Measurements from ENCODE around the gene CTIF.

Gene CTIF

DNA sequence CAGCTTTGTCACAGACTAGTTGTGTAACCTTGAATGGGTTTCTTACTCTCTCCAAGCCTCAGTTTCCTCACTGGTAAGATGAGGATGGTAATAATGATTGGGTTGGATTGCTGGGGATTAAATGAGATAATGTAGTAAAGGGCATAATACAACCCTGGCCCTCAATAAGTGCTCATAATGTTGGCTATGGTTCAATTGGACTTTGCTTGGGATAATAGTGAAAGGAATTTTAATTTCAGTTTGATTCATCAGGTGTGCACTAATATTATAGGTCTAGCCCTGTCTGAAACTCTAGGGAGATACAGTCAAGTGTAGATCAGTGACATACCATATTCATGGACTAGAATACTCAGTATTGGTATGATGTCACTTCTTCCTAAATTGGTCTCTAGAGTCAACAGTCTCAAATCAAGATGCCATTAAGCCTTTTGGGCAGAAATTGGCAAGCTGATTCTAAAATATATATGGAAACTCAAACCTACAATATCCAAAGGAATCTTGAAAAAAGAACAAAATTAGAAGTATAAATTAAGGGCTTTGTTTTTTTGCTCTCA, 250.5 kb downstream of the CTIF start:
- DNase-seq (ENCODE audit: low read depth) = no peak

DNA sequence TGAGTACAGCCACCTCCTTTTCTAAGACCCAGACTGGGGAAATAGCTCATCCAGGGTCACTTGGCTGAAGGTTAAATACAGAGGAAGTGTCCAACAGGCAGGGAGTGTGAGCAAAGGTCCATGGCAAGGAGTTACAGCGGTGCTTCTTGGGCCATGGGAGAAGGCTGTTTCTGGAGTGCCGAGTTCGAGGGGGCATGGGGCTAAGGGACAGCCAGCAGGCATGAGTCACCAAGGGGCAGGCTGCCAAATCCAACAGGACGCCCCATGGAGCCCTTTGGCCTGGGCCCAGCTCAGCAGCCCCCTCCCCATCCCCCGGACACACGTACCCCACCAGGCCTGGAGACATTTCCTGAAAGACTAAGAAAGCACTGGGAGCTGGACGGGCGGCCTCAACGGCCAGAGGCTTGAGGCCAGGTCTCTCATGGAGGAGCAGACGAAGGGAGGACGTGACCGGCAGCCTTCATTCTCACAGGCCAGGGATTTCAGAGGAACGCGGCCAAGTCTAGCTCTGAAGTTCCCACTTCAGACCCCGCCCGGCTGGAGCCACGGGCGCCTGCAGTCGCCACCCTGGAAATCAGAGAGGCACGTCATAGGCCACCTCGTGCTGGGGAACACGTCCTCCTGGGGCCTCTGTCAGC, 251.5 kb downstream of the CTIF start:
- no peak for DNase-seq (ENCODE audit: low read depth)

DNA sequence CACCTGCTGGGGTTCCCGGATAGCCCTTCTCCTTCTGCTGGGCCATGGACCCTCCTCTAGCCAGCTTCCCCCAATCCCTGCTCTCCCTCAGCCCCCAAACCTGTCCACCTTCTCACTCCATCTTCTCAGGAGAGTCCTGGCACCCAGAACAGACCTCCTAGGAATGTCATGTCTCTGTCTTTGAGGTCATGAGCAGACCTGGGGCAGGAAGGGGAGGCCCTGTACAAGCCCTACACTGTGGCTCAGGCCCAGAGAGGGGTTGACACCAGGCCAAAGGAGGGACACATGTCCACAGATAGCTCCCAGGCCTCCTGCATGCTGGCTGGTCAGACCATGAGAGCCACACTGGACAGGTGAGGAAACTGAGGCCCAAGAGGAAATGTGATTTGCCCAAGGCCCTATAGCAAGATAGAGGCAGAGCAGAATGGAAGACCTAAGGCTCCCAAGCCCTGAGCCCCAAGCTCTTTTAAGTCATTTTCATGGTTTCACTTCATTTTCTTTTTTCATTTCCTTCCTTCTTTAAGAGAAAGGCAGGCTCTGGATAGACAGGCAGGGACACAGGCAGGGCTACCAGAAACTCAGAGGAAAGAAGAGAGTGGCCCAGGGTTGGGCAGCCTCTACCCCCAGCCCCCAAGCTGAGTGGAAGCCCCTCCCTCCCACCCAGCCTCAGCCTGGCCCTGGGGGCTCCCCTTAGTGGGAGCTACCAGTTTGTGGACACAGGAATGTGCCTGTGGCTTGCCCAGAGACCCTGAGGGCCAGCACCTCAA, 252.2 kb downstream of the CTIF start:
- no peak for DNase-seq (ENCODE audit: low read depth)

DNA sequence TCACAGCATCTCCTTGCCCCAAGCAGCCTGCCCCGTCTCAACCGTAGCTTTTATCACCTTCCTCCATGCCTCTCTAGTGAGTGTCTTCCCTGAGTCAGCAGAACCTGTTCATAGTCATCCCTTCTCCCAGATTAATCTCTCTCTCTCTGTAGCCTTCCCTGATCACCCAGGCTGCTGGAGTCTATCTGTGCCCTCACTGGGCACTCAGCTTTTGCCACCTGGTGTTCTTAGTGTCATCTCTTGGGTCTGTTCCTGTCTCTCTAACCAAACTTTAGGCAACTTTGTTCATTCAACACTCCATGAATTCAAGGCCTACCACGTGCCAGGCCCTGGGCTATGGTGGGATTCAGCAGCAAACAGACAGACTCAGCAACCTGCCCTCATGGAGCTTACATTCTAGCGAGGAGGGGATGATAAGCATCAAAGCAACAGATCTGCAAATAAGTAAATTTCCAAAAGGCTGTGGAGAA, 252.8 kb downstream of the CTIF start:
- peak; percentile 40 for DNase-seq (ENCODE audit: low read depth)

DNA sequence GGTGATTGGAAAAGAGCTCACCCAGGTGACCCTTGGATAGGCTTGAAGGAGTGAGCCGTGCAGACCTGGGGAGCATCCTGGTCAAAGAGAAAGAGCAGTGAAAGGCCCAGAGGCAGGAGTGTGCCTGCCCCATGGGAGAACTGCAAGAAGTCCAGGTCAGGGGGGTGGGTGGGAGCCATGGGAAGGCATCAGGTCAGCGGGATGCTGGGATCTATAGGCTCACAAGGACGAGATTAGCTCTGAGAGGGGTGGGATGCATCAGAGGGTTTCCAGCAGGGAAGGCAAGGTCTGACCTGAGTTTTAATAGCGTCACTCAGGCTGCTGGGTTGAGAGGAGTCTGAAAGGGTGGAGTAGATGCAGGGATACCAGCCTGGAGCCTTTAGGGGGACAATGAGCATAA, 253.3 kb downstream of the CTIF start:
- DNase-seq (ENCODE audit: low read depth) = no peak

DNA sequence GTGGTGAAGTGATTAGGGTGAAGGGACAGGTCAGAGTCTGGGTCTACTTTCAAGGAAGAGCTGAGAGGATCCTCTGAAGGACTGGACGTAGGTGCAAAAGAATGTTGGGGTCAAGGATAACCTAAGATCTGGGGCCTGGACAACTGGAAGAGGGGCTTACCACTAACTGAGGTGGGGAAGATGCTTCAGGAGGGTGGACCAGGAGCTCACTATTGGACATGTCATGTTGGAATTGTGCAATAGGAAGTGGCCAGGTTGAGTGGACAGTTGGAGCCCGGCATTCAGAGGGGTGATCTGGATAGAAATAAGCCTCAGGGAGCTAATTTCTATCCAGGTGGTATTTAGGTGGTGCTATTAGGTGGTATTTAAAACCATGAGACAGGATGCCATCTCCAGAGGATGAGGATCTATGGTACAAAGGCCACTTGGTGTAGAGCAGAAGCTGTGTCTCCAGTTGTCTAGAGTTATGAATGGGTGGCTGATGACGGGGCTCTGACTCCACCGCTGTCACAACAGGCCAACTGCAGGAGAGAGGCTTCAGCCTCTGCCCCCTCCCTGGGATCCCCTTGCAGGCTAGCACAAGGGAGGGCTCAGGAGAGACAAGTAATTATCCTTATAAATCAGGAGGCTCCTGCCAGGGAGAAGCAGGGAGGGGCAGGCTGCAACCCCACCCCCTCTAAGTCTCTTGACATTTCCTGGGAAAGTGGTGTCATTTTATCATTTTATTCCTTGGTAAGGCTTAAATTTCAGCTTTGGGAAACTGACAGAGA, 254.0 kb downstream of the CTIF start:
- DNase-seq (ENCODE audit: low read depth) = no peak

DNA sequence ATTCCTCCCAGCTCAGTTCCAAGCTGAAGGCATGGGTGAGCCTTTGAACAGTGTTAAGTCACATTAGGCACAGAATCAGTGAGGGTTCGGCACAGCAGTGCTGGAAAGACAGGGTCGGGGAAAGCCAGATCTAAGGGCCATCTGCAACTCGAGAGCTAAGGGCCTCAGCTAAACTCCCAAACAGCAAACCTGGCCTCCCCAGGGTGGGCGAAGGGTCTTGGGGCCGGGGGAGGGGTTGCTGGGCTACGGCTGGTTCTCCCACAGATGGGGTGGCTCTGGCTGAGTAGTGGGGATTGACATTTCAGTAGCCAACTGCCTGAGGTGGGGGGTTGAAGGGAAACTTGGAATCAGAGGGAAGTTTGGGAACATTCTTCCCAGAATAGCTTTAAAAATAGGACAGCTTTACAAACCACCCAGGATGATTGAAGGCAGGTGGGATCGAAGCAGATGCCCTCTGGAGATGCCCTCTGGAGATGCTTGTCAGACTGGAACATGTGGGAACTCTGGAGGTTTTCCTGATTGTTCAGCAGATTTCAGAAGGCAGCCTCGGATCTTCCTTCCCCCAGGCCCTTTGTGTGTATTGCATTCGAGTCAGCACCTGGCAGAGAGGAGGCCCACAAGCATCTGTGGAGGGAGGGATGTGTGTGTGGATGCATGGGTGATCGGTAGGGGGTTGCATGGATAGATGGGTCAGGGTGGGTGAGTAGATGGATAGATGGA, 255.6 kb downstream of the CTIF start:
- no peak for DNase-seq (ENCODE audit: low read depth)

DNA sequence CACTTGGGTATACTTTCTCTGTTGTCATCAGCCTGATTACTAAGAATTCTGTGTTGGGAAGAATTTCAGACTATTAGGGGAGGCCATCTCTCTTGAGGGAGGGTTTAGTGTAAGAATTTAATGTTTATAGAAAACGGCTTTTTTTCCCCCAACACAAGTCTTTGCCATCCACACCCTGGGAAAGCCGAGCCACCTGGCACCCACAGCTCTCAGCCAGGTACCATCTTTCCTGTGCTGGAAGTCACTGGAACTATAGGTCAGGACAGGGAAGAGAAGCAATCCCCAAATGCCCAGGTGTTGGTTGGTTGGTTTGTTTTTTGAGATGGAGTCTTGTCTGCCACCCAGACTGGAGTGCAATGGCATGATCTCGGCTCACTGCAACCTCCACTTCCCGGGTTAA, 256.9 kb downstream of the CTIF start:
- DNase-seq (ENCODE audit: low read depth) = no peak

DNA sequence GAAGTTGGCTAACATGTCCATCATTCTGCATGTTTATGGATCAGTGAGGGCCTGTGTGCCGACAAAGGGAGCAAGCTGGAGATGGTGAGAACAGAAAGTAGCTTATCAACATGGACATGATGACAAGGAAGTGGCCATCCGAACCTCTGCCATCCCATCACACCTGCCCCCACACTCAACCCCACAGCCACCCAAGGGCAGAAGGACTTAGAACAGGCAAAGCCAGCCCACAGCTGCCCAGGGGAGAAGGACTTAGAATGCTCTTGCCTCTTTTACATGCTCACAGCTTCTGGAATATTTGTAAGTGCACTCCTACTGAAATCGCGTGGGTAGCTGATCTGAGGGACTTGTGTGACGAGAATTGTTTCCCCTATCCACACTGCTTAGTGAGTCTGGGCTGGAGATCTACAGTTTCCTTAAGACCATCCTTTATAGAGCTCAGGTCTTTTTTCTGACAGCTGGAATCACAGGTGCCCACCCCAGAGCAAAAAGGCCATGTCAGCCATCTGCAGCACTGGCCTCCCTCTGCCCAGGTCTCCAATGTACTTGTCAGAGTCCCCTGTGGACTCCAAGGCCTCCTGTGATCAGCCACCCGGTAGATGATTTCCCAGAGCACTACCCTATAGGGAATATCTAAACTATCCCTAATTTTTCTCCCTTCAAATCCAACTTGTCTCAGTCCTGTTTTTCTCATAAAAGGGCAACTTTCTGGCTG, 257.8 kb downstream of the CTIF start:
- no peak for DNase-seq (ENCODE audit: low read depth)

DNA sequence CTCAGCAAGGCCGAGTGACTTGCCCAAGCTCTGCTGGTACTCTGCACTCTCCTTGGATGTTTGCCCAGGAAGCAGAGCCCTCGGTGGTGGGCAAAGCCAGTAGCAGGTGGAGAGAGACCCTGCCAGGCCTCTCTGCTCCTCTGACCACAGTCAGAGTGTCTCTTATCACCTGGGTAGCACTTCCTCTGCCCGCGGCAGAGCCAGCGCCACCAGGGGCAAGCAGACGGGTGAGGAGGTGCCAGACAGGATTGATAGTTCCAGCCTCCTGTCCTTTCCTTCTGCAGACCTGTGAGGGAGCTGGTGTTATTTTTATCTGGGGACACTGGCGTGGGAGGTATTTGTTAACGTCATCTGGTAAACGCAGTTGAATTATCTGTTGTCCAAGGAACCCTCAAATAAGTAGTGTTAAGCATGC, 259.0 kb downstream of the CTIF start:
- DNase-seq (ENCODE audit: low read depth) = peak; percentile 47

DNA sequence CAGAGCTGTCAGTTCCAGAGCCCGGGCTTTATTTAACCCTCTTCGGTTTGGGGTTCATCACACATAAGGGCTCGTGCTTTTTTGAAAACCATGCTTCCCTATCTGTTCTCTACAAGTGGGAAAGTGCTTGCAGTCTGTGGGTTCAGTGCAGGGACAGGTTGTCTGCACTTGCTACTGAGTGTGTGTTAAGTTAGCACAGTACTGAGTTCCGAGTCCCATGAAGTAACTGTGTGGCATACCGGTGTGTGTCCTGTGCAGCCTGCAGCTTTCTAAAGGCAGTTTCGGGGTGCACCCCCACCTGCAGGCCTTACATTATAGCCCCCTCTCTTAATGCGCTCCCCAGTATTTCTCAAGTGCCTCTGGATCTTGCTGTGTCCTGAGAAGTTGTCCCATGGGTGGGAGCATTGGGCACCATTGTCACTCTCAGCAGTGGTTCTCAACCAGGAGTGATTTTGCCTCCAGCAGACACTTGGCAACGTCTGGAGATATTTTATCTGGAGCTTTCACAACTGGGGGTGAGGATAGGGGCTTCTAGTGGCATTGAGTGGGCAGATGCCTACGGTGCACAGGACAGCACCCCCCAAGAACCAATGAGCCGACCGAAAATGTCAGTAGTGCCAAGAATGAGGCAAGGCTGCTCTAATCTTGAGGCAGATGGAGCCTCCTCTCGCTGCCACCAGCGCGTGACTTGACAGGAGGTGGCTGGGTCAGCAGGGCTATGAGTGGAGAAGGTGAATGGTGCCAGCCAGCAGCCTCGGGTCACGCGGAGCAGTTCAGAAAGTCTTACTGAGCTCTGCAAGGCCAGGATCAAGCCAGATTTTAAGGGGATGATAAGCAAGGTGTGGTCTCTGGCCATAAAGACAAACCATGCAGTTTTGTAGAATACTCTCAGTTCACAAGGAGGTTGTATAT, 259.8 kb downstream of the CTIF start:
- no peak for DNase-seq (ENCODE audit: low read depth)

DNA sequence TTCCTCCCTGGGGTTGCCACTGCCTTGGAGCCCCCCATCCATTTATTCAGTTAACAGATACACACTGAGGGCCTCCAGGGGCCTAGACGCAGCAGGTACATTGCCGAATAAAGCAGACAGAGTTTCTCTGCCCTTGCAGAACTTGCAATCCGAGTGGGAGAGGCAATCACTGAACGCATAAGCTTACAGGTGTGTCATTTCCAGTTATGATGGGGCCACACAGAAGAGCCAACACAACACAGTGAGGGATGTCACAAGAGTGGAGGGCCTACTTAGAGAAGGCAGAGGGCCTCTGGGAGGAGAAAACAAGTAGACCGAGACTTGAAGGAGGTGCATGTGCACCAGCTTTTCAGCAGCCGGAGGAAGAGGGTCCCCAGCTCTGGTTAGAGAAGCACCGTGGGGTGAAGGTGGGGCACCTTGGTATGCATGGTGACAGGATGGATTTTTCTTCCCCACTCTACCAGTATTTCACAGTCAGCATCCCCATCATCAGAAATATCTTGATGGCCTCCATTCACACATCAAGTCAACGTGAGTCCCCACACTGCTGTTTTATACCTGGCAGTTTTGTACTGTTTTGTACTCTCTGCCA, 261.0 kb downstream of the CTIF start:
- DNase-seq (ENCODE audit: low read depth) = no peak

DNA sequence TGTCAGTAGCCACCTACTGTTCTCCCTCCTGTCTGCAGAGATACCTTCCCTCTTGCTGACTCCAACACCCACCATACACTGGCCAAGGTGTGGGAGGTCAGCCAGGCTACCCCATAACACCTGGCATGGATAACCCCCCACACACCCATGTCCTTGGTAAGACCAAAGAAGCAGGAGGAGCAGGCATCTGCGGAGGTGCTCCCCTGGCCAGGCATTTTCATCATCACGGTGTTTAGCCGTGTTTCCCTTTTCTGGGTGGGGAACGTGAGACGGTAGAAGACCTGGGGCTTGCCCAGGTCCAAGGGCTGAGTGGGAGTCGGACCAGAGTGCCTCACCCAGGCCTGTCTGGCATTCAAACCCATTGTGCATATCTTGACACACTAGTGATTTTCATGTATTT, 261.6 kb downstream of the CTIF start:
- no peak for DNase-seq (ENCODE audit: low read depth)

DNA sequence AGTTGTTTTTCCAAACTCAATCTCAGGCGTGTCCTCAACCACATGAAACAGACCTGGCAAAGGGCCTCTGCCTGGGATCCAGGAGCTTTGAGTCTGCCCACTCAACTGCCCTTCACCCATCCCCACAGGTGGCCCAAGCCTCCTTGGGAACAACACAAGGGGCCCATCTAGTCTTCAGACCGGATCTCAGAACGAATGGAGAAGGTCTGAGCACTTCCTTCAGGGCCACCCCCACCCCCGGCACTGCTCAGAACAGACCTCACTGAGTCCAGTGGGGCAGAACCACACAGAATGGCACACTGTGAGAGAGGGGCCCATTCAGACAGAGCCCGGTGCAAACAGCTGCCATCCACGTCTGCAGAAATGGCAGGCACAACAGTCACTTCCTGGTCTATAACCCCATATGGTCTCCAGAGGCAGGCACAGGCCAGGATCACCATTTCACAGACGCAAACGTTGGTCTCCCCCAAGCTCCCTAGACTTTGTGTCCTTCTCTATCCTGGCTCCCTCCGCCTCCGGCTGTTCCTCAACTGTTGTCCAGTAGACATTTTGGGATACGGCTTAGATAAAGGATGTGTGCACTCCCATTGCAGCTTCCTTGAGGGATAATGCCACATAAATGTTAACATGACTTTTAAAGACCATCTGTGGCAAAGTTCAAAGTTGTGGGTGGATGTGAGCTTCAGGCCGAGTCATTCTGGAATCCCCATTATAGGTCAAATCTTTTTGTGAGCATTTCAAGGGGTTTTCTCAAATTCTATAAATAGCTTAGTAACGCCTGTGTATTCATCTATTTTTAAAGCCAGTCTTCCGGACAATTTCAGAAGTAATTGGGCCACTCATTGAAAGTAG, 262.3 kb downstream of the CTIF start:
- no peak for DNase-seq (ENCODE audit: low read depth)

DNA sequence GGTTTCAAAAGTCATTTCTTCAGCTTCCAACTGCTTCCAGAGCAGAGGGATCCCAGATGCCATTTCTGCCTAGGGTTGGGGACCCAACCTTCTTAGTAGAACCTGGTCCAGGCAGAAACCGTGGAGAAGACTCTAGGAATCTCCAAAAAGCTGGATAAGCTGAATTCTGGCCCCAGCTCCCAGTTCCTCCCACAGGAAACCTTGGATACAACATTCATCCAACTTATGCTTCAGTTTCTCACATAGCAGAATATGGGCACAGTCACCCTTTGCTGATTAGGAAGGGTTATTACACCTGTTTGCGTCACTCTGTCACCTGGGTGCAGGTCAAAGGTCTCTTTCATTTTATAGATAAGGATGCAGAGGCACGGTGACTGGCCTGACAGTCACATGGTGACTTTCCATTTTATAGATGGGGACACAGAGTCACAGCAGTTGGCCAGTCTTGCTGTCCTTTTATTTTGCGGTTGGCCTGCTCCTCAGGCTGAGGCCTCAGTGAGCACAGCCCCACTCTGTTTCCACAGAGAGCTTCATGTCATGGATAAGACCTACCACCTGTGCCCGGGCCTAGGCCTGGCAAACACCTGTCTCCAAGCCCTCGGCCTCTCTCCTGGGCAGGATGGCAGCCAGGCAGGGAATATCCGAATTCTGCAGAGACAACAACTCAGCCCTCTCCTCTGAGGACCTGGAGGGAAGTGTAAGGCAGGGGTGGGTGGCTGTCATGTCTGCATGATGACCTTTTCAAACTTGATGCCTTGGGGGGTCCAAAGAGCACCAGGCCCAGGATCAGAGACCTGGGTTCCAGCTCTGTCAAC, 263.1 kb downstream of the CTIF start:
- no peak for DNase-seq (ENCODE audit: low read depth)

DNA sequence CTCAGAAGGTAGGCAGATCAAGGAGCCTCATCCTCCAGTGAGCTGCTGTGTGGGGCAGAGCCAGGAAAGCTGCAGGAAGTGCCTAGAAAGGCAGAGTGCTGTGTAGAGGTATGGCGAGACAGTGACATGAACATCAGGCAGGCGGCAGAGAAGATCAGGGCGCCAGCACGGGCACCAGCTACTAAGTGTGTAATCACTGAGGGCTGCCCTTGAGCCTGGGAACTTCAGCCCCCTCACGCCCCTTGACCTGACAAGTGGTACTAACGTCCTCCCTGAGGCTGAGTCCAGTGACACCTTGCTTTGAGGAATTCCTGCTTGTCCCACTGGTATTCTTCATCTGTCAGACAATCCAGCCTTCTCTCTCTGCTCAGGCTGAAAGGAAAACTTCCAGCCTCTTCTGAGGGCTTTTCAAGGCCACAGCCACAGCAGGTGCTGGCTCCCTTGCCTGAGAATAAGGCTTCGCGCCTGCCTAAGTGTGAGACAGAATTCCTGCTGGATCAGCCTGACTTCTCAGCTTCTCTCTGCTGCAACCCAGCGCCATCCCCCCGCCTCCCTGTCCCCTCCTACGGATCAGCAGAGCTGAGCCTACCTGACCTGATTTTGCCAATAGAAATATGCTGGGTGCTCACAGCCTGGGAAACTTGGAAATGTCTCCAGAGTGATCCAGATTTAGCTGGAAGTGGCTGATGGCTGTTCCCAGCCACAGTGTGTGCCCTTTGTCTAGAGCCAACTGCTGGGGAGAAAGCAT, 263.9 kb downstream of the CTIF start:
- DNase-seq (ENCODE audit: low read depth) = no peak

DNA sequence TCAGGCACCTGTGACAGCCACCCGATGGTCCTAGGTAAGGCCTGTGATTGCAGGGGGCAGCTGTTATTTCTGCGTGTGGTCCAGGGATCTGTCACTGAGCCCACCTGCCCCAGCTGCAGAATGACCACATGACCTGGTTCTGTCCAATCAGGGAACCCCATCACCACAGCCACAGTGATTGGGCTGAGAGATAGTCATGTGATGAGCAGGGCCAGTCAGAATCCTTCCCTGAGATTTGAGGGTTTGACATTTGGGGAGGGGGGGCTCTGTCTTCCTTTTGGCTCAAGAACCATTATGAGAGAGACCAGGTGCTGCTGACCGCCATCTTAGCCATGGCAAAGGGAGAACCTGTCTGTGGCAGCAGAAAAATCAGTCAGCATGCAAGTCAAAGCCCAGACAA, 264.7 kb downstream of the CTIF start:
- DNase-seq (ENCODE audit: low read depth) = no peak

All from amniotic epithelial cell (primary cell).